ENCODE results near the gene NMU. TPM values are rescaled to one million over a fixed set of nuclear protein-coding genes. Genes with fewer than 3 reads are reported as not detected.

Gene NMU
- total RNA-seq, 1 donor from 2014 or later = not detected

DNA sequence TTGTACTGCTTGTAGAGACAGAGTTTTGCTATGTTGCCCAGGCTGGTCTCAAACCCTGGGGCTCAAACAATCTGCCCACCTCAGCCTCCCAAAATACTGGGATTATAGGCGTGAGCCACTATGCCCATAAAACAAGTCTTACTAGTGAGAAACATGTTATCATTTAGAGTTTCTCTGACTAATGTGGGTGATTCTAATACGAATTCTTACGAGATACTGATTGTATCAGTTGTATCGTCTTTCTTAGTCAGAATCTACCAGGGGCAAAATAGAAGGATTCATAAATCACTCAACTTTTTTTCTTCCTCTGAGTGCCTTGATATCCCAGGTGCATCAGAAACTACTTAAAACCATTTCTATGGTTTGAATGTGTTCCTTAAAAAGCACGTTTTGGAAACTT lies 14.4 kb upstream of the NMU start:
- Mint-ChIP-seq H3K9me3 (ENCODE audit: unreplicated experiment) (peaks cover 4% of the 10 kb centered on the region), H3K4me3 (ENCODE audit: unreplicated experiment) (no peak overlapping the region), H3K27me3 (ENCODE audit: unreplicated experiment) (peaks cover 46% of the 10 kb centered on the region), H3K4me1 (ENCODE audit: unreplicated experiment) (no peaks in the 10 kb centered on the region), H3K36me3 (ENCODE audit: unreplicated experiment) (no peaks in the 10 kb centered on the region), H3K27ac (ENCODE audit: unreplicated experiment) (no peak overlapping the region)
- DNase-seq (ENCODE audit: extremely low spot score, unreplicated experiment) = no peak
- TF ChIP-seq, protein P1, sequence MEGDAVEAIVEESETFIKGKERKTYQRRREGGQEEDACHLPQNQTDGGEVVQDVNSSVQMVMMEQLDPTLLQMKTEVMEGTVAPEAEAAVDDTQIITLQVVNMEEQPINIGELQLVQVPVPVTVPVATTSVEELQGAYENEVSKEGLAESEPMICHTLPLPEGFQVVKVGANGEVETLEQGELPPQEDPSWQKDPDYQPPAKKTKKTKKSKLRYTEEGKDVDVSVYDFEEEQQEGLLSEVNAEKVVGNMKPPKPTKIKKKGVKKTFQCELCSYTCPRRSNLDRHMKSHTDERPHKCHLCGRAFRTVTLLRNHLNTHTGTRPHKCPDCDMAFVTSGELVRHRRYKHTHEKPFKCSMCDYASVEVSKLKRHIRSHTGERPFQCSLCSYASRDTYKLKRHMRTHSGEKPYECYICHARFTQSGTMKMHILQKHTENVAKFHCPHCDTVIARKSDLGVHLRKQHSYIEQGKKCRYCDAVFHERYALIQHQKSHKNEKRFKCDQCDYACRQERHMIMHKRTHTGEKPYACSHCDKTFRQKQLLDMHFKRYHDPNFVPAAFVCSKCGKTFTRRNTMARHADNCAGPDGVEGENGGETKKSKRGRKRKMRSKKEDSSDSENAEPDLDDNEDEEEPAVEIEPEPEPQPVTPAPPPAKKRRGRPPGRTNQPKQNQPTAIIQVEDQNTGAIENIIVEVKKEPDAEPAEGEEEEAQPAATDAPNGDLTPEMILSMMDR (IDR thresholded peaks at IDR 0.05) = no peak

DNA sequence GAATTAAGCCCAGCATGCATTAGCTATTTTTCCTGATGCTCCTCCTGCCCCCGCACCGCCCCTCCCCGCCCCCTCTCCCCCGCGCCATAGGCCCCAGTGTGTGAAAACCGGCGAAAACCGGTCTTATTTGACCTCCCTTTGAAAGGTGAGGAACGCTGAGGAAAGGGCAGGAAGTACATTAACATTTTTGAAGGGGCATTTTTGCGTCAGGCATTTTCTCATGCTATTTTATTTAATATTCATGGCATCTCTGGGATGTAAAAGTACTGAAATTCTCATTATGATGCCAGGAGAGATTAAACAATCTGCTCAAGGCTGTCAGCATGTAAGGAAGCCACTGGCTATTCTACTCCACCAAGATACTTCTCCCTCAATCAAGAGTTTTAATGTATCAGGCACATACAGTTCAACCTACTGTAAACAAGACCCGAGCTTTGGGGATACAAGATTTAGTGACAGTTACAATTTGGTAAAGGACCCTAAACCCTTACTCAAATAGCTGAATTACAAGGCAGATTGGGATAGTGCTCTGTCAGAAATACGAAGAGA lies 1.2 kb upstream of the NMU start:
- Mint-ChIP-seq H3K27ac (ENCODE audit: unreplicated experiment) (no peak overlapping the region), H3K4me3 (ENCODE audit: unreplicated experiment) (no peak overlapping the region), H3K4me1 (ENCODE audit: unreplicated experiment) (peaks cover 24% of the 10 kb centered on the region), H3K9me3 (ENCODE audit: unreplicated experiment) (no peaks in the 10 kb centered on the region), H3K27me3 (ENCODE audit: unreplicated experiment) (peaks cover 47% of the 10 kb centered on the region), H3K36me3 (ENCODE audit: unreplicated experiment) (no peaks in the 10 kb centered on the region)
- DNase-seq (ENCODE audit: extremely low spot score, unreplicated experiment) = no peak
- TF ChIP-seq, protein P1 (IDR thresholded peaks at IDR 0.05) = no peak

DNA sequence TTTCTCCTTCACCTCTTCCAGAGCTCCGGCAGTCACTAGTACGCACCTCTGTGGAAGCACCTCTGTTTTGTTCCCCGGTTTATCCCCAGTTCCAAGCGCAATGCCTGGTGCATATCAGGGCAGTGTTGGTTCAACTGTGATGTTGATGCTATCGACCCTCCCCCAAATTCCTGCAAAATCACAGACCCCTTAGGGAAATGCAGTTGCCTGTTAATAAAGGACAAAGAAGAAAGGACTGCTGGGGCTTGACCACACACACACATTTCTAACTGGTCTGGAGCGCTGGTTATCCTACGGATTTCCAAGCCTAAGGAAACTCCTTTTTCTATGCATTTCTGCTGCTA lies 530 bp upstream of the NMU start:
- no peak for DNase-seq (ENCODE audit: extremely low spot score, unreplicated experiment)
- Mint-ChIP-seq H3K36me3 (ENCODE audit: unreplicated experiment) (no peaks in the 10 kb centered on the region), H3K9me3 (ENCODE audit: unreplicated experiment) (peaks cover 4% of the 10 kb centered on the region), H3K4me1 (ENCODE audit: unreplicated experiment) (peaks cover 24% of the 10 kb centered on the region), H3K27me3 (ENCODE audit: unreplicated experiment) (peaks cover 53% of the 10 kb centered on the region), H3K27ac (ENCODE audit: unreplicated experiment) (no peak overlapping the region), H3K4me3 (ENCODE audit: unreplicated experiment) (peak overlapping the region; percentile 74)
- TF ChIP-seq, protein P1 (IDR thresholded peaks at IDR 0.05) = no peak

DNA sequence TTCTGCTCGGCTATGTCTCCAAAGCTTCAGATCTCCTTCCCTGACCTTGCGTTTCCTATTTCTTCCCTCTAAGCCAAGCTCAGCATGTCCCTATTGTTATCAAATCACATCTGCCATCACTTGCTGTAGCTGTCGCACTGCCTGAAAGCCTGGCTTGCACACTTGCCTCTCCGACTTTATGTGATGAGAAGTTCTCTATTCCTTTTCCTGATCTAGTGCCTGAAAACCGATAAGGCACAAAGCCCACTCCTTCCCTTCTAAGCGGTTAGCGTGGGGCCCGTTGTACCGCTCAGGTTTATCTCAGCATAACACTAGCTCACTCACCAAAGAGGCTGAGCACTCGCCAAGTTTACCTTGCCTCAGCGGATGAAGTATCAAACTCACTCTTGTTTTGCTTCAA lies 816 bp downstream of the NMU start:
- Mint-ChIP-seq H3K9me3 (ENCODE audit: unreplicated experiment) (peaks cover 15% of the 10 kb centered on the region), H3K36me3 (ENCODE audit: unreplicated experiment) (no peaks in the 10 kb centered on the region), H3K27me3 (ENCODE audit: unreplicated experiment) (peaks cover 62% of the 10 kb centered on the region), H3K4me3 (ENCODE audit: unreplicated experiment) (peak overlapping the region; percentile 68), H3K27ac (ENCODE audit: unreplicated experiment) (no peak overlapping the region), H3K4me1 (ENCODE audit: unreplicated experiment) (peaks cover 24% of the 10 kb centered on the region)
- DNase-seq (ENCODE audit: extremely low spot score, unreplicated experiment) = no peak
- TF ChIP-seq, protein P1 (IDR thresholded peaks at IDR 0.05) = no peak

DNA sequence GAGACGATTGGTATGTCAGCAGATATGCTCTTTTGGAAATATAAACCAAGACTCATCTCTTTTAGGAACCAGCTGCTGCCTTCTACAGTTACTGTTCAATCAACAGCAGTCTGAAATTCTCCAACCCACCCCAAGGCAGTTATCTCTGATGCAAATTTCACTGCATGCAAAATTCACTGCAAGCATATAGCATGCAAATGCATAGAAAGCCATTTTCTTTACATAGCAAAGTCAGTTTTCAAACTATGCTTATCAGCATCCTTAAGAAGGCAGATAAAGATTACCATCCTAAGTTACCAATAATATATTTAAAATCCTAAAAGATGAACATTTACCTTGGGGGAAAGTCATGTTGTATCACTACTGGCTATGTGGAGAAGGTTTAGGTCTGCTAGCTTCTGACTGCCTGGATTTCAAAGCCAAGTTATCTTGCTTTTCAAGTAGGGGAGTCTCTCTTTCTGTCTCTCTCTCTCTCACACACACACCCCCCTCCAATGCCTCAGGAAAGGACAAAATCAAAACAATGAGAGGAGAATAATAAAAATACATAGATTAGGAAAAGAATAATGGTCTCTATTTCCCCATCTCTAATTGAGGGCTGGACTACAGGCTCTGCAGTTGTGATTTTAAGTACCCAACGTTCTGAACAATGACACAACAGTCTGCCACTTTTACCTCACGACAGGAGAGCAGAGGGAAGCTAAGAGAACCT lies 1.5 kb downstream of the NMU start:
- no peak for DNase-seq (ENCODE audit: extremely low spot score, unreplicated experiment)
- peaks cover 15% of the 10 kb centered on the region for H3K9me3 Mint-ChIP-seq (ENCODE audit: unreplicated experiment)
- no peaks in the 10 kb centered on the region for H3K36me3 Mint-ChIP-seq (ENCODE audit: unreplicated experiment)
- TF ChIP-seq, protein P1 (IDR thresholded peaks at IDR 0.05) = no peak
- H3K27ac Mint-ChIP-seq (ENCODE audit: unreplicated experiment) = no peak overlapping the region
- H3K27me3 Mint-ChIP-seq (ENCODE audit: unreplicated experiment) = peaks cover 64% of the 10 kb centered on the region
- peaks cover 24% of the 10 kb centered on the region for H3K4me1 Mint-ChIP-seq (ENCODE audit: unreplicated experiment)
- H3K4me3 Mint-ChIP-seq (ENCODE audit: unreplicated experiment) = no peak overlapping the region

Data from osteocyte (in vitro differentiated cells).